Pancreas (tissue), 10 donors: ENCODE data around the gene VSIG1. TPM values are rescaled to one million over a fixed set of nuclear protein-coding genes. Genes with fewer than 3 reads are reported as not detected.

ENCODE experiments used
- ATAC-seq, 4 donors: fragments of 200-7000 bp; cut with Tn5 transposase; one replicate each; pipeline versions ENCODE4 v1.8.0 to v1.9.1; 2020; ENCODE audit warnings: mild to moderate bottlenecking in 4 of 4, moderate library complexity in 4 of 4
- DNase-seq, 6 donors: peaks; one replicate each; pipeline ENCODE4 v3.0.0-alpha.2; 2020
- FAIRE-seq: peaks from 2 replicates; lab custom pipeline; 2012; peaks lifted over from hg19 to GRCh38; lab: Jason Lieb, UNC
- H3K27ac ChIP-seq, 4 donors: fragments of 200-600 bp; sonication (generic); 1 replicate in 3 of 4; 2 replicates in 1 of 4; pipeline versions ENCODE4 v1.5.0 to v1.8.0; 2020
- H3K27me3 ChIP-seq, 4 donors: fragments of 200-600 bp; one replicate each; pipeline ENCODE4 v1.8.0; 2021
- H3K36me3 ChIP-seq, 3 donors: fragments of 200-600 bp; sonication (generic) in 1 of 3; one replicate each; pipeline versions ENCODE4 v1.5.0 to v1.8.0; 2020 to 2021
- H3K4me1 ChIP-seq, 3 donors: fragments of 200-600 bp; one replicate each; pipeline ENCODE4 v1.8.0; 2021
- H3K4me3 ChIP-seq, 4 donors: fragments of 200-600 bp; sonication (generic) in 2 of 4; one replicate each; pipeline versions ENCODE4 v1.5.0 to v1.8.0; 2020 to 2021
- H3K9me3 ChIP-seq, 4 donors: fragments of 200-600 bp; one replicate each; pipeline ENCODE4 v1.8.0; 2021
- CTCF ChIP-seq, 4 donors: fragments of 200-600 bp; sonication (generic) in 3 of 4; IDR thresholded peaks; one replicate each; pipeline versions ENCODE4 v1.5.0 to v1.8.0; 2021; ENCODE audit warnings: antibody characterized with exemption in 4 of 4
- WGBS, 2 donors: extraction: QIAGEN DNeasy Blood & Tissue Kit; methylation state at CpG; one replicate each; pipeline ENCODE4 v1.1.7; 2013; 5-methylcytosine and 5-hydroxymethylcytosine counted together
- intact Hi-C, 3 donors: fragments of 100-400 bp; cut with DNase I; formaldehyde crosslinking; loops; one replicate each; pipeline versions ENCODE4 v1.11.1 to v1.14.2; 2022
- polyA plus RNA-seq, 2 donors: library from polyadenylated mRNA; stranded (reverse); fragments of 200-250 nt; gene quantifications; one replicate each; pipeline ENCODE4 v1.2.3, GENCODE V29; 2013
- total RNA-seq, 6 donors: library from RNA; stranded (reverse); fragmentation: NEBNext Ultra II Directional in 4 of 6; extraction: Animal tissue kit (Norgen Biotek cat#: 25700) in 4 of 6; gene quantifications; one replicate each; pipeline versions ENCODE4 v1.2.1 to v1.2.4, GENCODE V29; 2021 to 2023
- donor health status: healthy with polysubstance abuse.
- donor health status: DM: no; HTN: no; CAD: no; lungs with moderate emphysema.
- donor health status: DM: no; HTN: no; CAD: no.
- donor health status: control.
- donor health status: control.
- donor health status: Bipolar disorder and iron deficiency.
- donor health status: DM: yes; HTN: yes; CAD: no.
- donor health status: DM: no; HTN: no; CAD: no.
- donor health status: DM: no; HTN: no; CAD: no.
- donor health status: DM: yes; HTN: yes; CAD: no.

Gene VSIG1
- total and polyA plus RNA-seq, 8 donors: 0.05 to 1.8 (median 0.19) TPM; not detected in 4

- TF ChIP-seq CTCF (IDR thresholded peaks at IDR 0.05): no peak
- no peaks in the 10 kb centered on the region for H3K9me3 ChIP-seq
- FAIRE-seq (no peak), ATAC-seq (no peak), DNase-seq (no peak)
- no peak overlapping the region for H3K4me3 ChIP-seq
- 86 to 91% methylated on average over 5 of the region's 5 CpGs for WGBS, 2 donors
- H3K36me3 ChIP-seq: no peaks in the 10 kb centered on the region
- no peaks in the 10 kb centered on the region for H3K4me1 ChIP-seq
- intact Hi-C loops: no loop called here
- H3K27me3 ChIP-seq: no peaks in the 10 kb centered on the region
- no peak overlapping the region for H3K27ac ChIP-seq
These were observed 11.9 kb upstream of the VSIG1 start for GRCh38 chrX:108032944-108033343.

- WGBS, 2 donors: 44 to 56% methylated on average over 3 of the region's 3 CpGs
These were observed 11.0 kb upstream of the VSIG1 start for GRCh38 chrX:108033890-108034289.

GRCh38 chrX:108034725-108035124 lies 10.1 kb upstream of the VSIG1 start:
- Histone ChIP-seq H3K4me1 (no peaks in the 10 kb centered on the region), H3K27me3 (peaks cover 0 to 7% (median 0%) of the 10 kb centered on the region in 4 donors), H3K9me3 (no peaks in the 10 kb centered on the region), H3K4me3 (no peak overlapping the region), H3K36me3 (no peaks in the 10 kb centered on the region), H3K27ac (no peak overlapping the region)
- 73 to 81% methylated on average over 3 of the region's 3 CpGs for WGBS, 2 donors
- DNase-seq (no peak), FAIRE-seq (peak; percentile 23), ATAC-seq (no peak)
- intact Hi-C loops: no loop called here
- TF ChIP-seq CTCF (IDR thresholded peaks at IDR 0.05): no peak

More at GRCh38 chrX:108033890-108034289, 11.0 kb upstream of the VSIG1 start:
- TF ChIP-seq CTCF (IDR thresholded peaks at IDR 0.05): no peak
- Histone ChIP-seq H3K27me3 (peaks cover 0 to 5% (median 0%) of the 10 kb centered on the region in 4 donors), H3K4me1 (no peaks in the 10 kb centered on the region), H3K4me3 (no peak overlapping the region), H3K36me3 (no peaks in the 10 kb centered on the region), H3K9me3 (no peaks in the 10 kb centered on the region), H3K27ac (no peak overlapping the region)
- intact Hi-C loops: no loop called here
- DNase-seq (no peak), FAIRE-seq (no peak), ATAC-seq (no peak)

- DNase-seq: peak in 2 of 6 donors; percentile 23 to 33
- WGBS, 2 donors: 45 to 75% methylated on average over 4 of the region's 4 CpGs
- Histone ChIP-seq H3K4me3 (no peak overlapping the region), H3K4me1 (no peaks in the 10 kb centered on the region), H3K36me3 (no peaks in the 10 kb centered on the region), H3K9me3 (no peaks in the 10 kb centered on the region), H3K27ac (peak overlapping the region in 1 of 4 donors; percentile 15), H3K27me3 (peaks cover 0 to 7% (median 0%) of the 10 kb centered on the region in 4 donors)
- no peak for FAIRE-seq
- TF ChIP-seq CTCF (IDR thresholded peaks at IDR 0.05): no peak
- intact Hi-C loops: no loop called here
- ATAC-seq: peak; percentile 97 to 99 (median 98)
These were observed 8.4 kb upstream of the VSIG1 start for GRCh38 chrX:108036298-108036973.

- intact Hi-C loops: no loop called here
- Histone ChIP-seq H3K36me3 (no peaks in the 10 kb centered on the region), H3K27ac (no peak overlapping the region), H3K4me1 (no peaks in the 10 kb centered on the region), H3K4me3 (no peak overlapping the region), H3K9me3 (no peaks in the 10 kb centered on the region), H3K27me3 (peaks cover 0 to 21% (median 9%) of the 10 kb centered on the region in 4 donors)
- no peak for FAIRE-seq
- no peak for ATAC-seq
- WGBS, 2 donors: 26 to 32% methylated on average over 1 of the region's 1 CpG
- no peak for DNase-seq
- no peak for TF ChIP-seq CTCF (IDR thresholded peaks at IDR 0.05)
These were observed 4.8 kb downstream of the VSIG1 start for GRCh38 chrX:108049649-108050048.
